Measurements from ENCODE around the gene WDCP.

The WDCP gene

DNA sequence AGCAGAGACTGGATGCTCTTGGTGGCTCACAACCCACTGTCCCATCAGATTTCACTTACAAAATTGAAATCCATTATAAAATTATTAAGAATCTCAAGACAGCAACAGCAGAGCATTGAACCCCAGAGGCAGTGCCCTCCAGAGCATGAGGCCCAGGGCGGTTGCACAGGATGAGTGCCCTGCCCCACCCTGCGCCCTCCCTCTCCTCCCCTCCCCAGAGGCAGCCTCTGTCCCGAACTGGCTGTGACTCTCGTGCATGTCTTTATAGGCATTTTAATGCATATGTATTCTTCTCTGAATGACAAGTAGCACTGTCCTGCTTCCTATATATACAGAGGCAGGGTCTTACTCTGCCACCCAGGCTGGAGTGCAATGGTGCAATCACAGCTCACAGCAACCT, 26.9 kb downstream of the WDCP start:
- TF ChIP-seq, protein P1, sequence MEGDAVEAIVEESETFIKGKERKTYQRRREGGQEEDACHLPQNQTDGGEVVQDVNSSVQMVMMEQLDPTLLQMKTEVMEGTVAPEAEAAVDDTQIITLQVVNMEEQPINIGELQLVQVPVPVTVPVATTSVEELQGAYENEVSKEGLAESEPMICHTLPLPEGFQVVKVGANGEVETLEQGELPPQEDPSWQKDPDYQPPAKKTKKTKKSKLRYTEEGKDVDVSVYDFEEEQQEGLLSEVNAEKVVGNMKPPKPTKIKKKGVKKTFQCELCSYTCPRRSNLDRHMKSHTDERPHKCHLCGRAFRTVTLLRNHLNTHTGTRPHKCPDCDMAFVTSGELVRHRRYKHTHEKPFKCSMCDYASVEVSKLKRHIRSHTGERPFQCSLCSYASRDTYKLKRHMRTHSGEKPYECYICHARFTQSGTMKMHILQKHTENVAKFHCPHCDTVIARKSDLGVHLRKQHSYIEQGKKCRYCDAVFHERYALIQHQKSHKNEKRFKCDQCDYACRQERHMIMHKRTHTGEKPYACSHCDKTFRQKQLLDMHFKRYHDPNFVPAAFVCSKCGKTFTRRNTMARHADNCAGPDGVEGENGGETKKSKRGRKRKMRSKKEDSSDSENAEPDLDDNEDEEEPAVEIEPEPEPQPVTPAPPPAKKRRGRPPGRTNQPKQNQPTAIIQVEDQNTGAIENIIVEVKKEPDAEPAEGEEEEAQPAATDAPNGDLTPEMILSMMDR (conservative IDR thresholded peaks at IDR 0.05; ENCODE audit: low read length): no peak
- DNase-seq (ENCODE audit: low read depth): no peak
- no peak overlapping the region for H3K4me3 ChIP-seq (ENCODE audit: low read length)

DNA sequence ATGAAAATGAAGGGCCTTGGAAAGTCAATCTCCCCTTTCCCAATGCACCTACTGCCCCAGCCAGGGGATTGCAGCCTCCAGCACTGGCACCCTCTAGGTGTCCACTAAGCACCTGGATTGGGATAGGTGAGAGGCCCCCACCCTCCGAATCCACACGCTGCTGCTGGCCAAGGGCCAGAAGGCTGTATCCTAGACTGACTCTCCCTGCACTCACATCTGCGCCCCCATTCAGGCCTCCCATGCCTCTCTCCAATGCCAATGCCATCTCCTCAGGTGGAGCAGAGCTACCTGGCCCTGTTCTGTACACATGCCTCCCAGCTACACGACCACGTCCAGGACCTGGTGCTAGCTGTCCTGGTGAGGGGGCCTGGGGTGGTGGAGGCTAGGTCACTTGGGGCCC, 27.5 kb downstream of the WDCP start:
- DNase-seq (ENCODE audit: low read depth): no peak
- TF ChIP-seq, protein P1 (conservative IDR thresholded peaks at IDR 0.05; ENCODE audit: low read length): no peak
- H3K4me3 ChIP-seq (ENCODE audit: low read length): no peak overlapping the region

DNA sequence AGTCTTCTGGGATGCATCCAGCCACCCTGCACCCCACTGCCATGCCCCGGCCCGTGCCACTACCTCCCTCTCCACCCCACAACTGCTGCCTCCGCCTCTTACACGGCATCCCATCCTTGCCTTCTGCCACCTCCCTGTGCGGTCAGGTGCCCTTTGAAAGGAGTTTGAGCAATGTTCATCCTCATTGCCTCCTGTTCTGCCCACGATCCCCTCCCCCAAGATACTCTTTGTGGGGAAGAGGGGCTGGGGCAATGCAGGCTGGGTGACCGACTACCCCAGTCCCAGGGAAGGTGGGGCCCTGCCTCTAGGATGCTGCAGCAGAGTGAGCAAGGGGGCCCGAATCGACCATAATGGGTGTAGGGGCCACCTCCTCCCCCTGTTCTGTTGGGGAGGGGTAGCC, 28.9 kb downstream of the WDCP start:
- H3K4me3 ChIP-seq (ENCODE audit: low read length): no peak overlapping the region
- DNase-seq (ENCODE audit: low read depth): no peak
- TF ChIP-seq, protein P1 (conservative IDR thresholded peaks at IDR 0.05; ENCODE audit: low read length): no peak

DNA sequence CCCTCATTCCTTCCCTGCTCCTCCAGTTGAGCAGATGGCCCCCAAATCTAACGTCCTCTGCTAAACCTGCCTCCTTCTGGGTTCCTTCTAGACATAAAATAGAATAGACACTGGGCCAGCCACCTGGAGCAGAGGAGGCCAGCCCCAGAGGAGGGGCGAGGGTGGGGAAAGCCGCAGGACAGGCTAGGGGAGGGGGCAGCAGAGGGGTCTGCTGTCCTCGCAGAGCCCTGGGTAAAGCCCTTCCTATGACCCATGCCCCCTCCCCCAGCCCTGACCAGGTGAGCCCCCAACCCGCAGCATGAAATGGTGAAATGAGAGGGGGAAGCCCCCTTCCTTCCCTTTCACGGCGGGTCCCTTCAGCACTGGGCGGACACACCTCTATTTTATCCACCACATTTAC, 29.5 kb downstream of the WDCP start:
- DNase-seq (ENCODE audit: low read depth): no peak
- TF ChIP-seq, protein P1 (conservative IDR thresholded peaks at IDR 0.05; ENCODE audit: low read length): no peak
- H3K4me3 ChIP-seq (ENCODE audit: low read length): no peak overlapping the region

DNA sequence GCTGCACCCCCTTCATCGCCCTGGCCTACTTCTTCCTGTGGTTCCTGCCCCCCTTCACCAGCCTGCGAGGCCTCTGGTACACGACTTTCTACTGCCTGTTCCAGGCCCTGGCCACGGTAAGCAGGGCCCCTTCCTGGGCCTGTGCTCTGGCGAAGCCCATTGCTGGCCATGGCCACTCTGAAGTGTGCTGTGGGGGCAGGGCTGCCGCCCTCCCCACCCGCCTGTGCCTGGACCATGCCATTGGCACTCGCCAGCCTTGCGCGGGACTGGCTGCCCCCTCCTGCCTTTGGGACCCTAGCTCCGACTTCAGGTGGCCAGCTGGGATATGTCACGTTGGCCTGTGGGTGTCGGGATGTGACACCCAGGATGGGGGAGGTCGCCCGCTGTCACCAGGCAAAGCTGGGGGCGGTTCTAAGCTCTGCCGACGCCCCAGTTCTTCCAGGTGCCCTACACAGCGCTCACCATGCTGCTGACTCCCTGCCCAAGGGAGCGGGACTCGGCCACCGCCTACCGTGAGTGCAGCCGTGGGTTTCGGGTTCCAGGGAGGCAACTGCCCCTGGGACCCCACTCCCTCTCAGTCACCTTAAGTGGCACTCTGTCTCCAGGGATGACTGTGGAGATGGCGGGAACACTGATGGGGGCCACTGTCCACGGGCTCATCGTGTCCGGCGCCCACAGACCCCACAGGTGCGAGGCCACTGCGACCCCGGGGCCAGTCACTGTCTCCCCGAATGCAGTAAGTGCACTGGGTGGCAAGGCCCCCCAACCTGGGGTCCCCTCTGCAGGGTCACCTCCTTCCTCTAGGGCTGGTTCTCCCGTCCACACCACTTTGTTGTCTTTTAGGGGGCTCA, 30.1 kb downstream of the WDCP start:
- TF ChIP-seq, protein P1 (conservative IDR thresholded peaks at IDR 0.05; ENCODE audit: low read length): no peak
- DNase-seq (ENCODE audit: low read depth): no peak
- H3K4me3 ChIP-seq (ENCODE audit: low read length): no peak overlapping the region

DNA sequence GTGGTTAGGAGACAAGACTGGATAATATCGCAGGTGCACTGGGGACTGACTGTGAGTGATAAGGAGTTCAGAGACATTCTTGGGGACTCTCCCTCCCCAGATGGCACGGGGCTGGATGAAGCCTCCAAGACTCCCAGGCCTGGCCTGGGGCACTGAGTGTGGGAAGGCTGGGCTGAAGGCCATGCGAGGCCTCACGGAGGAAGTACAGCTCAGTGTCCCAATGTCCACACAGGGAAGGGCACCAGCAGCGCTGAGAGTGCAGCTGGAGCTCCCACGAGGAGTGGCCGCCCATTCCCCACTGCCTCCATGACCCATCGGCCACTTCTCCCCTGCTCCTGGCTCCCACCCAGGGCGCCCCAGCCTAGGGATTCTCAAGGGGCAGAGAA, 30.8 kb downstream of the WDCP start:
- no peak overlapping the region for H3K4me3 ChIP-seq (ENCODE audit: low read length)
- no peak for DNase-seq (ENCODE audit: low read depth)
- TF ChIP-seq, protein P1 (conservative IDR thresholded peaks at IDR 0.05; ENCODE audit: low read length): no peak

Measured in AG10803 (cell line).